H9 (cell line): ENCODE results near the gene C19orf25. TPM values are rescaled to one million over a fixed set of nuclear protein-coding genes. Genes with fewer than 3 reads are reported as not detected.

Experiments used
- DNase-seq: peaks from one replicate; pipeline ENCODE4 v3.0.0-alpha.2; 2017
- H2AFZ ChIP-seq: one replicate; pipeline ENCODE4 v1.6.1; 2013; ENCODE audit warnings: mild to moderate bottlenecking, low read length, control low read depth, moderate library complexity
- H2AK5ac ChIP-seq: 2 replicates; pipeline ENCODE4 v1.6.1; 2013; ENCODE audit warnings: low read length, control low read depth, mixed read lengths; ENCODE audit not compliant: insufficient read length
- H2BK120ac ChIP-seq: one replicate; pipeline ENCODE4 v1.6.1; 2013; ENCODE audit warnings: low read depth, mild to moderate bottlenecking, low read length, control low read depth, inconsistent platforms; ENCODE audit not compliant: poor library complexity, severe bottlenecking
- H2BK12ac ChIP-seq: 2 replicates; pipeline ENCODE4 v1.6.1; 2013; ENCODE audit warnings: low read length, control low read depth, mixed read lengths, low read depth; ENCODE audit not compliant: insufficient read length
- H2BK15ac ChIP-seq: 2 replicates; pipeline ENCODE4 v1.6.1; 2013; ENCODE audit warnings: low read depth, low read length, control low read depth
- H2BK20ac ChIP-seq: one replicate; pipeline ENCODE4 v1.6.1; 2013; ENCODE audit warnings: low read depth, mild to moderate bottlenecking, low read length, control low read depth, inconsistent platforms; ENCODE audit not compliant: poor library complexity, severe bottlenecking
- H2BK5ac ChIP-seq: 2 replicates; pipeline ENCODE4 v1.6.1; 2013; ENCODE audit warnings: low read length, control low read depth, mixed read lengths; ENCODE audit not compliant: insufficient read length
- H3K14ac ChIP-seq: 2 replicates; pipeline ENCODE4 v1.6.1; 2013; ENCODE audit warnings: low read length, control low read depth; ENCODE audit not compliant: insufficient read depth
- H3K18ac ChIP-seq: 2 replicates; pipeline ENCODE4 v1.6.1; 2013; ENCODE audit warnings: low read depth, mild to moderate bottlenecking, mixed read lengths, low read length, control low read depth; ENCODE audit not compliant: insufficient read length
- H3K23ac ChIP-seq: 2 replicates; pipeline ENCODE4 v1.6.1; 2013; ENCODE audit warnings: low read length, control low read depth, mixed read lengths, low read depth; ENCODE audit not compliant: insufficient read length
- H3K23me2 ChIP-seq: 2 replicates; pipeline ENCODE4 v1.6.1; 2013; ENCODE audit warnings: low read depth, mild to moderate bottlenecking, mixed read lengths, low read length, control low read depth; ENCODE audit not compliant: insufficient read length, poor library complexity, severe bottlenecking
- H3K27ac ChIP-seq: 2 replicates; pipeline ENCODE4 v1.5.1; 2013; ENCODE audit warnings: low read length, control low read depth, mixed read lengths, low read depth; ENCODE audit not compliant: insufficient read length
- H3K27me3 ChIP-seq: 2 replicates; pipeline ENCODE4 v1.6.1; 2013; ENCODE audit warnings: low read length, control low read depth, inconsistent platforms; ENCODE audit not compliant: insufficient read depth
- H3K4ac ChIP-seq: 2 replicates; pipeline ENCODE4 v1.6.1; 2013; ENCODE audit warnings: low read depth, mild to moderate bottlenecking, control low read depth, inconsistent platforms, low read length, moderate library complexity
- H3K4me1 ChIP-seq: 2 replicates; pipeline ENCODE4 v1.6.1; 2013; ENCODE audit warnings: low read length, control low read depth, inconsistent platforms; ENCODE audit not compliant: insufficient read depth
- H3K4me2 ChIP-seq: 2 replicates; pipeline ENCODE4 v1.6.1; 2013; ENCODE audit warnings: low read length, control low read depth, mixed read lengths; ENCODE audit not compliant: insufficient read length, insufficient read depth
- H3K56ac ChIP-seq: 2 replicates; pipeline ENCODE4 v1.6.1; 2013; ENCODE audit warnings: low read depth, mild to moderate bottlenecking, mixed read lengths, low read length, control low read depth; ENCODE audit not compliant: insufficient read length
- H3K79me1 ChIP-seq: 2 replicates; pipeline ENCODE4 v1.6.1; 2013; ENCODE audit warnings: low read depth, mild to moderate bottlenecking, moderate library complexity, low read length, control low read depth, inconsistent platforms; ENCODE audit not compliant: insufficient read depth, poor library complexity, severe bottlenecking
- H3K79me2 ChIP-seq: 2 replicates; pipeline ENCODE4 v1.6.1; 2013; ENCODE audit warnings: low read length, control low read depth, inconsistent platforms; ENCODE audit not compliant: insufficient read depth
- H3K9ac ChIP-seq: 2 replicates; pipeline ENCODE4 v1.6.1; 2013; ENCODE audit warnings: low read length, control low read depth, mixed read lengths; ENCODE audit not compliant: insufficient read length; ENCODE audit errors: extremely low read depth
- H3K9me3 ChIP-seq: one replicate; pipeline ENCODE4 v1.6.1; 2013; ENCODE audit warnings: low read depth, low read length, inconsistent platforms; ENCODE audit not compliant: control insufficient read depth
- H3T11ph ChIP-seq: one replicate; pipeline ENCODE4 v1.6.1; 2013; ENCODE audit warnings: mild to moderate bottlenecking, low read length, control low read depth, inconsistent platforms
- H4K20me1 ChIP-seq: one replicate; pipeline ENCODE4 v1.6.1; 2013; ENCODE audit not compliant: control insufficient read depth, insufficient read length, insufficient read depth
- H4K5ac ChIP-seq: 2 replicates; pipeline ENCODE4 v1.6.1; 2013; ENCODE audit warnings: low read depth, mild to moderate bottlenecking, mixed read lengths, low read length, control low read depth; ENCODE audit not compliant: insufficient read length
- H4K8ac ChIP-seq: replicated peaks from 2 replicates; pipeline ENCODE4 v1.6.1; 2013; ENCODE audit warnings: low read length, control low read depth, mixed read lengths, low read depth; ENCODE audit not compliant: insufficient read length
- H4K91ac ChIP-seq: 2 replicates; pipeline ENCODE4 v1.6.1; 2013; ENCODE audit warnings: low read depth, mild to moderate bottlenecking, moderate library complexity, mixed read lengths, low read length, control low read depth; ENCODE audit not compliant: insufficient read length
- H3K27ac Mint-ChIP-seq, 3 experiments: 2 replicates in 2 of 3; 3 replicates in 1 of 3; pipeline ENCODE4 v1.8.0; 2020 to 2021; ENCODE audit warnings: mixed read lengths in 3 of 3, mild to moderate bottlenecking in 1 of 3, moderate library complexity in 1 of 3
- H3K27me3 Mint-ChIP-seq: 2 replicates; pipeline ENCODE4 v1.8.0; 2021; ENCODE audit warnings: low read depth, mild to moderate bottlenecking, moderate library complexity, mixed read lengths
- H3K36me3 Mint-ChIP-seq, 3 experiments: 2 replicates in 2 of 3; 3 replicates in 1 of 3; pipeline ENCODE4 v1.8.0; 2020 to 2021; ENCODE audit warnings: low read depth in 3 of 3, mixed read lengths in 3 of 3; ENCODE audit not compliant: insufficient read depth in 1 of 3
- H3K4me1 Mint-ChIP-seq, 2 experiments: 2 replicates each; pipeline ENCODE4 v1.8.0; 2020; ENCODE audit warnings: mixed read lengths in 2 of 2
- H3K4me3 Mint-ChIP-seq, 2 experiments: 2 replicates in 1 of 2; 3 replicates in 1 of 2; pipeline ENCODE4 v1.8.0; 2020 to 2021; ENCODE audit warnings: mild to moderate bottlenecking in 2 of 2, mixed read lengths in 2 of 2, moderate library complexity in 1 of 2
- H3K9me3 Mint-ChIP-seq, 2 experiments: 2 replicates in 1 of 2; 3 replicates in 1 of 2; pipeline ENCODE4 v1.8.0; 2020; ENCODE audit warnings: mild to moderate bottlenecking in 2 of 2, mixed read lengths in 2 of 2, moderate library complexity in 1 of 2
- WGBS: extraction: QIAGEN DNeasy Blood & Tissue Kit; methylation state at CpG from one replicate; pipeline ENCODE4 v1.1.7; 2013; ENCODE audit warnings: missing lambda C conversion rate, low lambda C conversion rate, mixed read lengths; ENCODE audit not compliant: insufficient read length; ENCODE audit errors: extremely low coverage; 5-methylcytosine and 5-hydroxymethylcytosine counted together
- total RNA-seq: library from RNA; stranded (reverse); gene quantifications from 2 replicates; pipeline ENCODE4 v1.2.1, GENCODE V29; 2021
- TF ChIP-seq, protein P1 (sequence below): fragments of 200-600 bp; sonication (generic); conservative IDR thresholded peaks from 3 replicates; pipeline ENCODE4 v1.8.0; 2021; ENCODE audit warnings: antibody characterized with exemption, mild to moderate bottlenecking

Gene C19orf25
- total RNA-seq, 1 experiment from 2014 or later: 36.8 TPM

DNA sequence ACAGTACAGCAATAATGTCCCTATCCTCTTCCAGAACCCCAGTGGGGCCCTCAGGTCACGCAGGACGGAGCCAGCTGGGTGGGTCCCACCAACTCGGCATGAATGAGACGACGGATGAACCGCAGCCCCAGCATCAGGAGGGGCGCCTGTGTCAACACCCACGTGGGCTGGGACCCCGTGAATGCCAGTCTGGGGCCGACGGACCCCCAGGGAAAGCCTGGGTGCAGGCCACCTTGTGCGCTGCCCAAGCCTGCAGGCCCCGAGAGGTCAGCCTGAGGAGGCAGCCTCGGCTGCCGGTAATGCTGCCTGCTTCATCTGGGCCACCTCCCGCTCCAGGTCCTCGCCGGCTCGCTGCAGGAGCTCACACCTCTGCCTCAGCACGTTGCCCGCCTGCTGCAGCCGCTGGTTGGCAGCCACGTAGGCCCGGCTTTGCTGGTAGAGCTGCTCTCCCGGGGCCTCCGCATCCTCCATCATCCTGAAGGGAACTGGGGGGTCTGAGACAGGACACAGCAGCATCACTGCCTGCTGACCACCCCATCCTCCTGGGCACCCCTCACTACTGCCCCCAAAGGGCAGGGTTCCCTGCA lies 4.2 kb downstream of the C19orf25 start:
- Histone ChIP-seq H2AFZ (no peak overlapping the region), H3K27ac (no peak overlapping the region), H3K27me3 (peaks cover 11% of the 10 kb centered on the region; the same call in 1 of the 2 replicates), H4K91ac (no peak overlapping the region), H4K5ac (no peak overlapping the region), H3K9ac (no peak overlapping the region), H4K8ac (no peak overlapping the region), H3K23me2 (peaks cover 12% of the 10 kb centered on the region), H3K4me1 (no peaks in the 10 kb centered on the region), H3K4ac (no peak overlapping the region), H4K20me1 (peaks cover 3% of the 10 kb centered on the region), H3T11ph (no peak overlapping the region), H3K9me3 (no peaks in the 10 kb centered on the region), H3K4me2 (no peak overlapping the region), H2BK120ac (no peak overlapping the region), H2AK5ac (no peak overlapping the region), H3K56ac (no peak overlapping the region), H2BK15ac (no peak overlapping the region), H3K23ac (no peak overlapping the region), H2BK12ac (no peak overlapping the region), H3K18ac (no peak overlapping the region), H3K14ac (no peak overlapping the region), H2BK20ac (no peak overlapping the region), H2BK5ac (no peak overlapping the region), H3K79me1 (no peaks in the 10 kb centered on the region), H3K79me2 (no peaks in the 10 kb centered on the region)
- H3K36me3 Mint-ChIP-seq: peaks cover 5 to 13% (median 11%) of the 10 kb centered on the region in 3 experiments; a peak in 6 of 7 replicates
- H3K27me3 Mint-ChIP-seq: peaks cover 36% of the 10 kb centered on the region
- peaks cover 2 to 18% of the 10 kb centered on the region in 2 experiments; a peak in 3 of 4 replicates for H3K4me1 Mint-ChIP-seq
- TF ChIP-seq, protein P1, sequence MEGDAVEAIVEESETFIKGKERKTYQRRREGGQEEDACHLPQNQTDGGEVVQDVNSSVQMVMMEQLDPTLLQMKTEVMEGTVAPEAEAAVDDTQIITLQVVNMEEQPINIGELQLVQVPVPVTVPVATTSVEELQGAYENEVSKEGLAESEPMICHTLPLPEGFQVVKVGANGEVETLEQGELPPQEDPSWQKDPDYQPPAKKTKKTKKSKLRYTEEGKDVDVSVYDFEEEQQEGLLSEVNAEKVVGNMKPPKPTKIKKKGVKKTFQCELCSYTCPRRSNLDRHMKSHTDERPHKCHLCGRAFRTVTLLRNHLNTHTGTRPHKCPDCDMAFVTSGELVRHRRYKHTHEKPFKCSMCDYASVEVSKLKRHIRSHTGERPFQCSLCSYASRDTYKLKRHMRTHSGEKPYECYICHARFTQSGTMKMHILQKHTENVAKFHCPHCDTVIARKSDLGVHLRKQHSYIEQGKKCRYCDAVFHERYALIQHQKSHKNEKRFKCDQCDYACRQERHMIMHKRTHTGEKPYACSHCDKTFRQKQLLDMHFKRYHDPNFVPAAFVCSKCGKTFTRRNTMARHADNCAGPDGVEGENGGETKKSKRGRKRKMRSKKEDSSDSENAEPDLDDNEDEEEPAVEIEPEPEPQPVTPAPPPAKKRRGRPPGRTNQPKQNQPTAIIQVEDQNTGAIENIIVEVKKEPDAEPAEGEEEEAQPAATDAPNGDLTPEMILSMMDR: no peak
- WGBS: no CpG with 5 or more reads among the region's 26 CpGs
- H3K27ac Mint-ChIP-seq: no peak overlapping the region
- no peak for DNase-seq
- no peak overlapping the region for H3K4me3 Mint-ChIP-seq
- H3K9me3 Mint-ChIP-seq: no peaks in the 10 kb centered on the region
